Glutamatergic neuron (in vitro differentiated cells): ENCODE measurements around the gene GPR107. TPM values are rescaled to one million over a fixed set of nuclear protein-coding genes. Genes with fewer than 3 reads are reported as not detected.

Experiments used
- DNase-seq: peaks from one replicate; pipeline ENCODE4 v3.0.0; 2022
- H3K27ac Mint-ChIP-seq: one replicate; pipeline ENCODE4 v1.8.0; 2020; ENCODE audit warnings: mild to moderate bottlenecking, mixed read lengths, inconsistent platforms; ENCODE audit not compliant: unreplicated experiment
- H3K27me3 Mint-ChIP-seq: one replicate; pipeline ENCODE4 v1.8.0; 2020; ENCODE audit warnings: mild to moderate bottlenecking, moderate library complexity, mixed read lengths, inconsistent platforms; ENCODE audit not compliant: unreplicated experiment
- H3K36me3 Mint-ChIP-seq: one replicate; pipeline ENCODE4 v1.8.0; 2020; ENCODE audit warnings: mild to moderate bottlenecking, mixed read lengths, inconsistent platforms; ENCODE audit not compliant: unreplicated experiment
- H3K4me1 Mint-ChIP-seq: one replicate; pipeline ENCODE4 v1.8.0; 2020; ENCODE audit warnings: mild to moderate bottlenecking, low read depth, mixed read lengths, inconsistent platforms; ENCODE audit not compliant: unreplicated experiment
- H3K4me3 Mint-ChIP-seq: one replicate; pipeline ENCODE4 v1.8.0; 2020; ENCODE audit warnings: mild to moderate bottlenecking, mixed read lengths, inconsistent platforms; ENCODE audit not compliant: unreplicated experiment
- H3K9me3 Mint-ChIP-seq: one replicate; pipeline ENCODE4 v1.8.0; 2020; ENCODE audit warnings: mild to moderate bottlenecking, moderate library complexity, mixed read lengths, inconsistent platforms; ENCODE audit not compliant: unreplicated experiment
- CTCF ChIP-seq: fragments of 200-600 bp; sonication (generic); IDR thresholded peaks from one replicate; pipeline ENCODE4 v1.5.0; 2021; ENCODE audit not compliant: partially characterized antibody, unreplicated experiment
- total RNA-seq: library from RNA; stranded (reverse); fragmentation: NEBNext Ultra II Directional; extraction: Animal tissue kit (Norgen Biotek cat#: 25700); gene quantifications from one replicate; pipeline ENCODE4 v1.2.1, GENCODE V29; 2021; ENCODE audit not compliant: unreplicated experiment

Gene GPR107
- total RNA-seq, 1 donor from 2014 or later, result 48.2 TPM

- Mint-ChIP-seq H3K36me3 (no peaks in the 10 kb centered on the region), H3K9me3 (peaks cover 4% of the 10 kb centered on the region), H3K27me3 (peaks cover 1% of the 10 kb centered on the region), H3K4me3 (no peak overlapping the region), H3K4me1 (peaks cover 20% of the 10 kb centered on the region), H3K27ac (peak overlapping the region; percentile 74)
- TF ChIP-seq CTCF, result no peak
- no peak for DNase-seq
Observed at GRCh38 chr9:130128733-130129431, 75.2 kb downstream of the GPR107 start.

GRCh38 chr9:130129432-130130061 is 75.8 kb downstream of the GPR107 start:
- Mint-ChIP-seq H3K9me3 (peaks cover 4% of the 10 kb centered on the region), H3K27me3 (peaks cover 1% of the 10 kb centered on the region), H3K4me1 (peaks cover 13% of the 10 kb centered on the region), H3K4me3 (no peak overlapping the region), H3K36me3 (no peaks in the 10 kb centered on the region), H3K27ac (no peak overlapping the region)
- TF ChIP-seq CTCF, result no peak
- no peak for DNase-seq

GRCh38 chr9:130132746-130133145 is 79.0 kb downstream of the GPR107 start:
- TF ChIP-seq CTCF, result no peak
- Mint-ChIP-seq H3K4me1 (peaks cover 22% of the 10 kb centered on the region), H3K36me3 (no peaks in the 10 kb centered on the region), H3K9me3 (peaks cover 5% of the 10 kb centered on the region), H3K27me3 (no peaks in the 10 kb centered on the region), H3K27ac (no peak overlapping the region), H3K4me3 (no peak overlapping the region)
- no peak for DNase-seq

GRCh38 chr9:130137081-130137640 is 83.5 kb downstream of the GPR107 start:
- Mint-ChIP-seq H3K27me3 (no peaks in the 10 kb centered on the region), H3K4me1 (peaks cover 44% of the 10 kb centered on the region)
- DNase-seq, result no peak

More at GRCh38 chr9:130137081-130137640, 83.5 kb downstream of the GPR107 start:
- no peak for TF ChIP-seq CTCF
- peaks cover 4% of the 10 kb centered on the region for H3K9me3 Mint-ChIP-seq
- peak overlapping the region; percentile 88 for H3K27ac Mint-ChIP-seq
- no peaks in the 10 kb centered on the region for H3K36me3 Mint-ChIP-seq
- H3K4me3 Mint-ChIP-seq, result peak overlapping the region; percentile 25
